IMR-90 (cell line): ENCODE data around the gene ARSJ.

Experiments used
- BHLHE40 ChIP-seq: fragments of 150-350 bp; IDR thresholded peaks from 2 replicates; pipeline ENCODE4 v1.6.1; 2016; ENCODE audit warnings: mild to moderate bottlenecking, low read depth, low read length
- CEBPB ChIP-seq: IDR thresholded peaks from 2 replicates; pipeline ENCODE4 v1.6.1; 2012; ENCODE audit warnings: low read depth, low read length, improper control_type of control experiment
- CTCF ChIP-seq: conservative IDR thresholded peaks from 2 replicates; pipeline ENCODE4 v1.5.1; 2012; ENCODE audit warnings: mild to moderate bottlenecking, low read depth, low read length, improper control_type of control experiment
- FOS ChIP-seq: fragments of 150-350 bp; IDR thresholded peaks from 2 replicates; pipeline ENCODE4 v1.6.1; 2016; ENCODE audit warnings: low read depth, low read length
- MAFK ChIP-seq: IDR thresholded peaks from 2 replicates; pipeline ENCODE4 v1.6.1; 2012; ENCODE audit warnings: low read depth, low read length, improper control_type of control experiment
- MAZ ChIP-seq: IDR thresholded peaks from 2 replicates; pipeline ENCODE4 v1.6.1; 2012; ENCODE audit warnings: low read depth, mild to moderate bottlenecking, low read length, improper control_type of control experiment, moderate library complexity, borderline replicate concordance
- NFE2L2 ChIP-seq: fragments of 150-350 bp; IDR thresholded peaks from 2 replicates; pipeline ENCODE4 v1.6.1; 2016; ENCODE audit warnings: low read depth, mild to moderate bottlenecking, low read length
- POLR2A ChIP-seq: IDR thresholded peaks from 2 replicates; pipeline ENCODE4 v1.6.1; 2012; ENCODE audit warnings: mild to moderate bottlenecking, low read depth, low read length
- RFX5 ChIP-seq: IDR thresholded peaks from 2 replicates; pipeline ENCODE4 v1.8.0; 2012; ENCODE audit warnings: low read depth, mild to moderate bottlenecking, low read length, moderate library complexity
- USF2 ChIP-seq: fragments of 150-350 bp; IDR thresholded peaks from 2 replicates; pipeline ENCODE4 v1.6.1; 2017; ENCODE audit warnings: mild to moderate bottlenecking, antibody characterized with exemption, low read length, low read depth

- TF ChIP-seq POLR2A = no peak
- TF ChIP-seq CTCF = no peak
- no peak for TF ChIP-seq MAFK
- no peak for TF ChIP-seq RFX5
- TF ChIP-seq NFE2L2 = no peak
- no peak for TF ChIP-seq BHLHE40
- no peak for TF ChIP-seq USF2
- no peak for TF ChIP-seq CEBPB
- TF ChIP-seq MAZ = no peak
- no peak for TF ChIP-seq FOS
These were observed 32.0 kb downstream of the ARSJ start for GRCh38 chr4:113947484-113947883.
